HG03565 (cell line): ENCODE data around the gene HIGD1C.

Experiments used
- ATAC-seq: cut with Tn5 transposase; IDR thresholded peaks from one replicate; pipeline ENCODE4 v1.9.1; 2021; ENCODE audit warnings: mild to moderate bottlenecking, moderate library complexity; ENCODE audit not compliant: unreplicated experiment

The HIGD1C gene

GRCh38 chr12:50981319-50982239 is 29.2 kb downstream of the HIGD1C start:
- no peak for ATAC-seq

GRCh38 chr12:50984586-50985298 is 32.4 kb downstream of the HIGD1C start:
- no peak for ATAC-seq

- no peak for ATAC-seq
These were observed 33.0 kb downstream of the HIGD1C start for GRCh38 chr12:50985322-50985721.

GRCh38 chr12:50986966-50987737 is 34.8 kb downstream of the HIGD1C start:
- ATAC-seq = no peak

- ATAC-seq = no peak
These were observed 35.7 kb downstream of the HIGD1C start for GRCh38 chr12:50988051-50988450.

- ATAC-seq = no peak
These were observed 36.5 kb downstream of the HIGD1C start for GRCh38 chr12:50988871-50989270.

GRCh38 chr12:50990147-50990727 is 37.9 kb downstream of the HIGD1C start:
- no peak for ATAC-seq

- no peak for ATAC-seq
These were observed 38.4 kb downstream of the HIGD1C start for GRCh38 chr12:50990791-50991190.

GRCh38 chr12:50991291-50991690 is 38.9 kb downstream of the HIGD1C start:
- no peak for ATAC-seq

GRCh38 chr12:50992819-50993218 is 40.5 kb downstream of the HIGD1C start:
- ATAC-seq = no peak

- no peak for ATAC-seq
These were observed 46.7 kb downstream of the HIGD1C start for GRCh38 chr12:50999093-50999492.

- no peak for ATAC-seq
These were observed 47.9 kb downstream of the HIGD1C start for GRCh38 chr12:51000245-51000644.

- no peak for ATAC-seq
These were observed 49.5 kb downstream of the HIGD1C start for GRCh38 chr12:51001799-51002198.

GRCh38 chr12:51004504-51004903 is 52.2 kb downstream of the HIGD1C start:
- ATAC-seq = no peak

- no peak for ATAC-seq
These were observed 52.7 kb downstream of the HIGD1C start for GRCh38 chr12:51005030-51005429.

- no peak for ATAC-seq
These were observed 53.3 kb downstream of the HIGD1C start for GRCh38 chr12:51005671-51006070.

- no peak for ATAC-seq
These were observed 56.1 kb downstream of the HIGD1C start for GRCh38 chr12:51008329-51009055.

- no peak for ATAC-seq
These were observed 56.7 kb downstream of the HIGD1C start for GRCh38 chr12:51009056-51009440.

GRCh38 chr12:51011955-51012354 is 59.6 kb downstream of the HIGD1C start:
- no peak for ATAC-seq

GRCh38 chr12:51012570-51013236 is 60.4 kb downstream of the HIGD1C start:
- ATAC-seq = no peak
